Endothelial cell of umbilical vein (primary cell): ENCODE data around the gene ATP10A. TPM values are rescaled to one million over a fixed set of nuclear protein-coding genes. Genes with fewer than 3 reads are reported as not detected.

Source experiments
- BruUV-seq: library from RNA; stranded (reverse); fragments of 400-500 nt; replicated peaks from 2 replicates; lab custom pipeline; 2021; lab: Mats Ljungman, UMichigan
- CTCF ChIA-PET: fragments of 300-600, 350-600 bp; sonication (Branson Sonifier 250); formaldehyde crosslinking; loops from one replicate; lab custom pipeline; 2021; ENCODE audit warnings: antibody characterized with exemption, inconsistent platforms; lab: Charles Lee
- POLR2A ChIA-PET: fragments of 300-600, 350-600 bp; sonication (Branson Sonifier 250); formaldehyde crosslinking; loops from one replicate; lab custom pipeline; 2021; ENCODE audit warnings: antibody characterized with exemption, inconsistent platforms; lab: Charles Lee
- DNase-seq: peaks from one replicate; pipeline ENCODE4 v3.0.0-alpha.2; 2011; ENCODE audit warnings: low read depth, low spot score
- FAIRE-seq: peaks from 2 replicates; lab custom pipeline; 2011; peaks lifted over from hg19 to GRCh38; lab: Jason Lieb, UNC
- H2AFZ ChIP-seq: 2 replicates; pipeline ENCODE4 v1.6.0; 2012; ENCODE audit warnings: low read depth, low read length, control low read depth, inconsistent platforms
- H3K27ac ChIP-seq: 2 replicates; pipeline ENCODE4 v1.5.1; 2011; ENCODE audit warnings: low read depth, mild to moderate bottlenecking, control low read depth, low read length, moderate library complexity; ENCODE audit not compliant: insufficient read depth
- H3K27me3 ChIP-seq, 2 experiments: 2 replicates each; pipeline versions ENCODE4 v1.6.0 to v1.6.1; 2011; ENCODE audit warnings: low read length in 2 of 2, mixed read lengths in 1 of 2; ENCODE audit not compliant: control insufficient read depth in 2 of 2, insufficient read depth in 2 of 2
- H3K36me3 ChIP-seq, 2 experiments: 2 replicates in 1 of 2; 3 replicates in 1 of 2; pipeline ENCODE4 v1.5.1; 2011; ENCODE audit warnings: low read length in 2 of 2, mild to moderate bottlenecking in 1 of 2, moderate library complexity in 1 of 2; ENCODE audit not compliant: control insufficient read depth in 2 of 2, insufficient read depth in 2 of 2; ENCODE audit errors: extremely low read depth in 1 of 2
- H3K4me1 ChIP-seq: 3 replicates; pipeline ENCODE4 v1.5.1; 2011; ENCODE audit warnings: mild to moderate bottlenecking, low read length; ENCODE audit not compliant: control insufficient read depth, insufficient read depth; ENCODE audit errors: extremely low read depth
- H3K4me2 ChIP-seq: 2 replicates; pipeline ENCODE4 v1.6.1; 2011; ENCODE audit warnings: low read length, control low read depth, mixed read lengths; ENCODE audit not compliant: insufficient read depth
- H3K4me3 ChIP-seq, 3 experiments: fragments of 200-600 bp in 1 of 3; sonication (generic), shearing (Covaris generic) in 1 of 3; replicated peaks in 1 of 3; 2 replicates each; pipeline ENCODE4 v1.5.1; 2011 to 2016; ENCODE audit warnings: control low read depth in 3 of 3, low read length in 3 of 3, mild to moderate bottlenecking in 2 of 3, inconsistent platforms in 1 of 3, low read depth in 1 of 3, moderate library complexity in 1 of 3; ENCODE audit not compliant: insufficient read depth in 1 of 3
- H3K79me2 ChIP-seq: 2 replicates; pipeline ENCODE4 v1.6.0; 2012; ENCODE audit warnings: low read length, inconsistent platforms; ENCODE audit not compliant: control insufficient read depth, insufficient read depth
- H3K9ac ChIP-seq: replicated peaks from 2 replicates; pipeline ENCODE3; 2011; ENCODE audit warnings: low read length, control low read depth; ENCODE audit not compliant: insufficient read depth; ENCODE audit errors: extremely low read depth
- H3K9me1 ChIP-seq: replicated peaks from 3 replicates; pipeline ENCODE4 v1.6.0; 2011; ENCODE audit warnings: mild to moderate bottlenecking, low read length; ENCODE audit not compliant: control insufficient read depth, insufficient read depth; ENCODE audit errors: extremely low read depth
- H3K9me3 ChIP-seq: replicated peaks from 2 replicates; pipeline ENCODE4 v1.5.1; 2012; ENCODE audit warnings: low read length, inconsistent platforms; ENCODE audit not compliant: control insufficient read depth, insufficient read depth
- H4K20me1 ChIP-seq: replicated peaks from 2 replicates; pipeline ENCODE3; 2011; ENCODE audit warnings: mild to moderate bottlenecking, low read length; ENCODE audit not compliant: control insufficient read depth, insufficient read depth; ENCODE audit errors: extremely low read depth
- FOS ChIP-seq: IDR thresholded peaks from 2 replicates; pipeline ENCODE4 v1.6.1; 2011; ENCODE audit warnings: mild to moderate bottlenecking, low read length, moderate library complexity, borderline replicate concordance; ENCODE audit not compliant: insufficient read depth
- JUN ChIP-seq: IDR thresholded peaks from 2 replicates; pipeline ENCODE4 v1.6.1; 2011; ENCODE audit warnings: borderline replicate concordance, low read depth; ENCODE audit not compliant: insufficient read length, insufficient read depth
- POLR2A ChIP-seq: IDR thresholded peaks from 2 replicates; pipeline ENCODE4 v1.6.1; 2012; ENCODE audit warnings: low read depth, mild to moderate bottlenecking, control low read depth, low read length
- POLR2AphosphoS5 ChIP-seq: IDR thresholded peaks from 2 replicates; pipeline ENCODE4 v1.6.1; 2012; ENCODE audit warnings: low read depth, mild to moderate bottlenecking, control low read depth, low read length, moderate library complexity; ENCODE audit not compliant: insufficient read depth
- dilution Hi-C: fragments of 300-500 bp; cut with MboI; formaldehyde crosslinking; loops from one replicate; pipeline ENCODE4 v1.15.0; 2019; ENCODE audit warnings: low sequenced_read_pairs; ENCODE audit not compliant: extremely low pct_ligation_motif_present
- intact Hi-C: fragments of 100-400 bp; cut with micrococcal nuclease; formaldehyde crosslinking; loops from one replicate; pipeline ENCODE4 v1.10.0; 2022
- polyA plus RNA-seq, 4 experiments: library from polyadenylated mRNA; depleted of rRNA in 3 of 4; stranded (reverse) in 3 of 4; unstranded in 1 of 4; fragments of >200 nt; gene quantifications; 2 replicates each; pipeline versions ENCODE4 v1.2.1 to v1.2.3, GENCODE V29; 2011 to 2012; ENCODE audit warnings: missing spikeins in 1 of 4
- total RNA-seq: library from RNA; stranded (reverse); gene quantifications from 2 replicates; pipeline ENCODE4 v1.2.3, GENCODE V29; 2021
- TF ChIP-seq, protein P1 (sequence below): IDR thresholded peaks from 2 replicates; pipeline ENCODE4 v1.6.1; 2011; ENCODE audit not compliant: insufficient read depth, insufficient read length
- TF ChIP-seq, protein P2 (sequence below), 2 donors: IDR thresholded peaks; 1 replicate in 1 of 2; 2 replicates in 1 of 2; pipeline ENCODE4 v1.5.1; 2011; ENCODE audit warnings: low read length in 2 of 2, mild to moderate bottlenecking in 2 of 2, moderate library complexity in 2 of 2, control low read depth in 1 of 2, inconsistent platforms in 1 of 2, low read depth in 1 of 2; ENCODE audit not compliant: insufficient read depth in 1 of 2; ENCODE audit errors: extremely low read depth in 1 of 2

Gene ATP10A
- total and polyA plus RNA-seq, 2 donors (not counting 3 experiments of a cell fraction or from before 2014, with no cell fraction given) = not detected

DNA sequence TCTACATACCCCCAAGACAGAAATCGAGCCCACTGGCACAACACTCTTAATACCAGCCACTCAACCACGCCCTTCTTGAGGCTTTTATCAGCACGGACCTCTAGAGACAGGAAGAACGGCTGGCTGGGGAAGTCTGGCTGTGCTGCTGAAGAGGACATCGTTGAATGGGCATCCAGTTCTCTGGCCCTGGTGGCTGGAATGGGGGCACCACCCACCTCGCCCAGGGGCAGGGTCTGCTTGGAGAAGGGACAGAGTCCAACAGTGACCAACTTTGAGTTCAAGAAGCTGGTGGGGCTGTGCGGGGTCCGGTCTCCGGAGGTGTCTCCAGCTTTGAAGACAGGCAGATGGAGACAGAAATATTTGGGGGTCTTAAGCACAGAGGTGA lies 77.5 kb downstream of the ATP10A start:
- FAIRE-seq = no peak
- dilution Hi-C loops (no loop called here), intact Hi-C loops (no loop called here)
- TF ChIP-seq, protein P1, sequence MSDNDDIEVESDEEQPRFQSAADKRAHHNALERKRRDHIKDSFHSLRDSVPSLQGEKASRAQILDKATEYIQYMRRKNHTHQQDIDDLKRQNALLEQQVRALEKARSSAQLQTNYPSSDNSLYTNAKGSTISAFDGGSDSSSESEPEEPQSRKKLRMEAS = no peak
- TF ChIP-seq POLR2AphosphoS5 (no peak), POLR2A (no peak), FOS (no peak), JUN (no peak)
- TF ChIP-seq, protein P2, sequence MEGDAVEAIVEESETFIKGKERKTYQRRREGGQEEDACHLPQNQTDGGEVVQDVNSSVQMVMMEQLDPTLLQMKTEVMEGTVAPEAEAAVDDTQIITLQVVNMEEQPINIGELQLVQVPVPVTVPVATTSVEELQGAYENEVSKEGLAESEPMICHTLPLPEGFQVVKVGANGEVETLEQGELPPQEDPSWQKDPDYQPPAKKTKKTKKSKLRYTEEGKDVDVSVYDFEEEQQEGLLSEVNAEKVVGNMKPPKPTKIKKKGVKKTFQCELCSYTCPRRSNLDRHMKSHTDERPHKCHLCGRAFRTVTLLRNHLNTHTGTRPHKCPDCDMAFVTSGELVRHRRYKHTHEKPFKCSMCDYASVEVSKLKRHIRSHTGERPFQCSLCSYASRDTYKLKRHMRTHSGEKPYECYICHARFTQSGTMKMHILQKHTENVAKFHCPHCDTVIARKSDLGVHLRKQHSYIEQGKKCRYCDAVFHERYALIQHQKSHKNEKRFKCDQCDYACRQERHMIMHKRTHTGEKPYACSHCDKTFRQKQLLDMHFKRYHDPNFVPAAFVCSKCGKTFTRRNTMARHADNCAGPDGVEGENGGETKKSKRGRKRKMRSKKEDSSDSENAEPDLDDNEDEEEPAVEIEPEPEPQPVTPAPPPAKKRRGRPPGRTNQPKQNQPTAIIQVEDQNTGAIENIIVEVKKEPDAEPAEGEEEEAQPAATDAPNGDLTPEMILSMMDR (IDR thresholded peaks at IDR 0.05; ENCODE audit: extremely low read depth in 1 of 2, insufficient read depth in 1 of 2, low read depth in 1 of 2, low read length in 2 of 2) = no peak
- Histone ChIP-seq H3K4me3 (no peak overlapping the region), H3K27ac (no peak overlapping the region), H3K79me2 (no peaks in the 10 kb centered on the region), H3K9me1 (no peaks in the 10 kb centered on the region), H3K9ac (no peak overlapping the region), H3K9me3 (peaks cover 4% of the 10 kb centered on the region), H3K27me3 (no peaks in the 10 kb centered on the region), H3K4me1 (no peaks in the 10 kb centered on the region), H3K36me3 (no peaks in the 10 kb centered on the region), H3K4me2 (no peak overlapping the region), H2AFZ (no peak overlapping the region), H4K20me1 (no peaks in the 10 kb centered on the region)
- ChIA-PET CTCF (no interaction called here), POLR2A (no interaction called here)
- no TSS peak for BruUV-seq
- DNase-seq = no peak
